GM10248 (cell line): ENCODE data around the gene LYL1.
A peak's percentile ranks its signal among the peaks of the same experiment; 100 is the strongest.

ENCODE experiments used
- CTCF ChIA-PET: fragments of 300-600 bp; sonication (Branson Sonifier 250); formaldehyde crosslinking; extraction: SDS; loops from one replicate; lab custom pipeline; 2021; ENCODE audit warnings: antibody characterized with exemption; lab: Yijun Ruan, JAX
- POLR2A ChIA-PET: fragments of 350-650 bp; sonication (Branson Sonifier 250); formaldehyde crosslinking; extraction: SDS; loops from one replicate; lab custom pipeline; 2020; ENCODE audit warnings: antibody characterized with exemption; lab: Yijun Ruan, JAX
- DNase-seq: peaks from one replicate; pipeline ENCODE4 v3.0.0; 2012; ENCODE audit errors: extremely low spot score
- TF ChIP-seq, protein P1 (sequence below): IDR thresholded peaks from 2 replicates; pipeline ENCODE4 v1.5.1; 2012; ENCODE audit warnings: mild to moderate bottlenecking, low read depth; ENCODE audit errors: extremely low read depth, missing control alignments, control extremely low read depth

Gene LYL1

DNA sequence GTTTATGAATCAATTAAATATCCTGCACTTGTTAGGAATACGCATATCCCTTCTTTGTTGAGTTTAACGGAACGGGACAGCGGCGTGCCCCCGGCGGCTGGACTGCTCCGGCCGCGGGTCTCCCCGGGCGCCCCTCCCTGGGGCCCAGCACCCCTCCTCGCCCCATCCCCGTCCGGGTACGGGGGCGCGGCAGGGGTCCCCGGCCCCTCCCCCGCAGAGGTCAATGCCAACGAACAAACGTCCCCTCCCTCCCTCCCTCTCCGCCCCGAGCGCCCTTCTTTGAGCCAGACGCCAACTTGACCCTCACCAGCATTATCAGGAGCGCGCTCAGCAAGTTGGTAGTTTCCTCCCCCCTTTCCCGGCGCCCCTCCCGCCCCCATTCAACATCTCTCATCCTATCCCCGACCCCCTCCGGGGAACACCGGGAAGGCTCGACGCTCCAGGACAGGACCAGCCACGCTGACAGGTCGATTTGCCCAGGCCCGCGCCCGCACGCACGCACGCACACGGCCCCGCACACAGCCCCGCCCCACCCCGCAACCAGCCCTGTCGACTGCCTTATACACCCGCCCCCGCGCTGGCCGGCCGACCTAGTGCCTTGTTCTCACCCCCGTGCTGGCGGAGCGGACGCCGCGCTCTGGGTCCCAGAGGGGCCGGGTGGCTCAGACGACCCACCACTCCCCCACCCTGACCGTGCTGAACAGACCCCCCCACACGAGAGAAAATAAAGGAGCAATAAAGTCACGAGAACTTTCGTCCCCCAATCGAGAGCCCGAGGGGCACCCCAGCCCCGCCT is 5.0 kb downstream of the LYL1 start:
- CTCF ChIA-PET: interaction anchor here (8.9 kb wide), 1 partner anchor 120 kb away, joined by 183 read pairs; no protein-coding TSS in a partner anchor
- TF ChIP-seq, protein P1, sequence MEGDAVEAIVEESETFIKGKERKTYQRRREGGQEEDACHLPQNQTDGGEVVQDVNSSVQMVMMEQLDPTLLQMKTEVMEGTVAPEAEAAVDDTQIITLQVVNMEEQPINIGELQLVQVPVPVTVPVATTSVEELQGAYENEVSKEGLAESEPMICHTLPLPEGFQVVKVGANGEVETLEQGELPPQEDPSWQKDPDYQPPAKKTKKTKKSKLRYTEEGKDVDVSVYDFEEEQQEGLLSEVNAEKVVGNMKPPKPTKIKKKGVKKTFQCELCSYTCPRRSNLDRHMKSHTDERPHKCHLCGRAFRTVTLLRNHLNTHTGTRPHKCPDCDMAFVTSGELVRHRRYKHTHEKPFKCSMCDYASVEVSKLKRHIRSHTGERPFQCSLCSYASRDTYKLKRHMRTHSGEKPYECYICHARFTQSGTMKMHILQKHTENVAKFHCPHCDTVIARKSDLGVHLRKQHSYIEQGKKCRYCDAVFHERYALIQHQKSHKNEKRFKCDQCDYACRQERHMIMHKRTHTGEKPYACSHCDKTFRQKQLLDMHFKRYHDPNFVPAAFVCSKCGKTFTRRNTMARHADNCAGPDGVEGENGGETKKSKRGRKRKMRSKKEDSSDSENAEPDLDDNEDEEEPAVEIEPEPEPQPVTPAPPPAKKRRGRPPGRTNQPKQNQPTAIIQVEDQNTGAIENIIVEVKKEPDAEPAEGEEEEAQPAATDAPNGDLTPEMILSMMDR: no peak
- DNase-seq: no peak
- POLR2A ChIA-PET: no interaction called here

DNA sequence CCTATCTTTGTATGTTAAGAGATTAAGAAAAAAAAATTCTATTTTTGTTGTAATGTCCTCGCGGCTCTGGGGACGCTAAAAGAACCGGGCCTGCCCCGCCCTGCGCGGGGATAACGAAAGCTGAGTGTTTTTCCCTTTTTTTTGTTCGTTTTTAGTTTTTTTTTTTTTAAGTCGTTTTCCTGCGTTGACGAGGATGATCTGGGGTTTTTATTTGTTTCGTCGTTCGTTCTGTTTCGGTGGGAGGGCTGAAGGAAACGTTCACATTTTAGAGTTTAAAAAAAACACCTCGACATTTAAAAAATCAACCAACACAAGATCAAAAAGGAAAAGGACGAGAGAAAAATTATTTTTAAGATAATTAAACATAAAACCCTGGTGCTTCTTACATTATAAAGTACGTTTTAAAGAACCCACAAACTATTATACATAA is 5.6 kb downstream of the LYL1 start:
- ChIA-PET CTCF (interaction anchor here (8.2 to 8.9 kb wide), 2 partner anchors 120 to 130 kb away, joined by 129 to 183 read pairs; partner anchors contain the start of gene DAND5), POLR2A (no interaction called here)
- no peak for DNase-seq
- TF ChIP-seq, protein P1: no peak

DNA sequence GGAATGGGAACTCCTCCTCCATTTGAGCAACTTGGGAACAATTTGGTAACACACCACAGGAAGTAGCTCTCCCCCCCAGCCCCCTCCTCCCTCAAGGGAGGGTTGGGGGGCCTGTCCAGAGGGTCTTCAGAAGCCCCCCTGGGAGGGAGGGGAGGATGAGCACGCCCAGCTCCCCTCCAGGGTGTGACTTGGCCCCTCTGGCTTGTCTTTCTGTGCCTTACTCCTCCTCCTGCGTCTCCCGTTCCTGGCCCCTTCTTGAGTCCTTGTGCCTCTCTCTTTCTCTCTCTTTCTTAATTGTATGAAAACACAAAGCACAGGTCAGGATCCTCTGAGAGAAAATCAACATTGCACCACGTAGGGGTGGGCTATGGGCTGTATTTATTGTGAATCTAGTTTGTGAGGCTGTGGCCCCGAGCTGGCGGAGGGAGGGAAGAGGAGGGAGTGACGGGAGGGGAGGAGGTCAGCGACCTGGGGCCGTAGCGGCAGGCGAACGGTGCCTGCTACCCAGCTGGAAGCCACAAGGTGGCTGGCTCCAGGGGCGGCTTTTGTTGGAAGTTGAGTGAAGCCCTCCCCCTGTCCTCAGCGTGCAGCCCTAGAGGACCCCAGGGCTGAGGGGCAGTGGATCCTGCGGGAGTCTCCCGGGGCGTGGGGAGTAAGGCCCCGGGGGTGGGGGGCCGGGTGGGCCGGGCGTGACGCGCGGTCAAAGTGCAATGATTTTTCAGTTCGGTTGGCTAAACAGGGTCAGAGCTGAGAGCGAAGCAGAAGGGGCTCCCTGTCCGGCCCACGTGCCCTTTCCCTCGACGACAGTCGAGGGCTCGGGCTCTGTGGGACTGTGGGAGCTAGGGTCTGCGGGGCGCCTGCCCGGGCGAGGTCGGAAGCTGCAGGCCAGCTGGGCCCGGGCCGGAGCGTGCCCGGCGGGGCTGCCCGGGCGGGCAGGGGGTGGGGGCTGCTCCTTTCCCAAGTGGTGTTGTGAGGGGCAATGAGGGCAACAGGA is 6.4 kb downstream of the LYL1 start:
- CTCF ChIA-PET: interaction anchor here (1.5 to 8.9 kb wide), 7 partner anchors 9 to 248 kb away, joined by 3 to 183 read pairs (median 26); partner anchors contain the start of gene DAND5
- POLR2A ChIA-PET: no interaction called here
- TF ChIP-seq, protein P1: no peak
- DNase-seq: no peak

DNA sequence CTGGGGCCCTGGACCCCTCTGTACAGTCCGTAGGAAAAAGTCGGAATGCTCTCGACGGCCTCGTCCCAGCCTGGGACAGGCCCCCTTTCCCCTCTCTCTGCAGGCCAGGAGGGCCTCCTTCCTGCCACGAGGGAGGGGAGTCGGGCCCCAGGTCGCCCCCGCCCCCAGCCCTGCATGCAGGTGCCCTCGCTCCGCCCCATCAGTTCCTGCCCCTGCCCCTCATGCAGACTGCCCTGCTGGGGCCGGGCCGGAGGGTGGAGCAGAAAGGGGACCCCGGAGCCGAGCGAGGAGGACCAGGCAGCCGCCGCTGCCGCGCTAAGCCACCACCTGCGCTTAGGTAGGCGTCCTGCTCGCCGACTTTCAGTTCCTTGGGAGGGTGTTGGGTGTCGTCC is 7.3 kb downstream of the LYL1 start:
- POLR2A ChIA-PET: no interaction called here
- CTCF ChIA-PET: interaction anchor here (1.0 to 8.9 kb wide), 15 partner anchors 10 to 248 kb away, joined by 3 to 183 read pairs (median 15); partner anchors contain the start of gene DAND5
- TF ChIP-seq, protein P1: no peak
- DNase-seq: peak; percentile 64

DNA sequence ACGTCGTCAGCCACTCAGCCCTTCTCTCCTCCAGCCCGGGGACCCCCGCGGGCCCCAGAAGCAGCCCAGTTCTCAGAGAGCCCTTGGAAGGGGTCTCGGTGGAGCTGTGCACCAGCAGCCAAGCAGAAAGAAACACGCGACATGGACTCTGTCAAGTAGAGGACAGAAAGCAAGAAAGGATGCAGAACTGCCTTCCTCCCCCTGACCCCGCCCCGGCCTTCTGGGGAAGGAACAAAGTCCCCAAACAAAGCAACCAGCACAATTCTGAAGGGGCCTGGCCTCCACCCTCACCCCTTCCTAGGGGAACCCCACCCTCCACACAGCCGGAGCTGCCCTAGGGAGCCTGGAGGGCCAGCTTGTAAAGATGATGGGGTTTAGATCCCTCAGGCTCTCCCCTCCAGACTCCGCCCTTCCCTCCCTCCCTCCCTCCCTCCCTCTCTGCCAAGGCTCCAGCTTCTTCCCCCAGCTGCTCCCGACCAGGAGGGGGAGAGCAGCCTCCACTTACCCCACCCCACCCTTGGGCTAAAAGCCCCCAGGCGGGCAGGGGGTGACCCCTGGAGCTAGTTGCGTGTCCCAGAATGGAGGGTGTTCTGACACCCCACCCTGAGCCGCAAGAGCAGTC is 7.8 kb downstream of the LYL1 start:
- ChIA-PET POLR2A (interaction anchor here (1.6 kb wide), 1 partner anchor 155 kb away, joined by 3 read pairs; no protein-coding TSS in a partner anchor), CTCF (interaction anchor here (0.9 to 8.9 kb wide), 32 partner anchors 10 to 328 kb away, joined by 3 to 183 read pairs (median 5); partner anchors contain the start of gene DAND5)
- peak; percentile 67 for DNase-seq
- TF ChIP-seq, protein P1: no peak
